ENCODE measurements around the gene PRRC2A.

GRCh38 chr6:31621991-31622390, 1.5 kb downstream of the PRRC2A start:
- no peak for TF ChIP-seq POLR2A (IDR thresholded peaks at IDR 0.05; ENCODE audit: low read length)
- no peak for TF ChIP-seq GATA1 (IDR thresholded peaks at IDR 0.05; ENCODE audit: low read depth, low read length)
